COLO668 (cell line): ENCODE measurements around the gene OR6C6.
"Not testable (repeated sequence)": the region's sequence is repeated elsewhere in the genome, so short reads cannot be mapped to it uniquely, and the experiment has no call there.

Experiments used
- DNase-seq: peaks from one replicate; lab custom pipeline; 2025; ENCODE audit not compliant: unreplicated experiment; lab: John Stamatoyannopoulos, UW

OR6C6 gene

DNA sequence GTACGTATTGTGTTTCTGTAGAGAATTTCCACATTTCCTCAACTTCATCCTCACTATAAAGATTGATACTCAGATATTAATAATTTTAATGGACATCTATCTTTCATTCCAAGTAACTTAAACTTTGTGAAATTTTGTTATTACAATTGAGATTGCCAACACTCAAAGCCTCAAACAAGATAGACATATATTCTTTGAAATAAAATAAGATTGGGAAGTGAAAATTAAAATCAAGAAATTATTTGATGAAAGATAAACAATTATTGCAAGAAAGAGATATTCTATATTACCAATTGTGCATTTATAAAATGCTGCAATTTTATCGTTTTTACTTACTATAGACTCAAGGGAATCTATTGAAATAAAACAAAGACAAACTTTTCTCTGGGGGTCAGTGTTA lies at the start of gene OR6C6:
Gene OR6C6 (minus strand): TSS at position 101 of the 400 bp plus-strand sequence. CDS start 1,337 bp downstream, outside the sequence.
- no peak for DNase-seq

GRCh38 chr12:55336002-55336401 lies 39.6 kb upstream of the OR6C6 start:
- no peak for DNase-seq

- no peak for DNase-seq
These were observed 34.1 kb upstream of the OR6C6 start, which contains the start of gene OR6C3 for GRCh38 chr12:55330446-55330845. Gene OR6C3 (plus strand): TSS chr12:55330746. CDS start chr12:55331701, 955 bp downstream.

DNA sequence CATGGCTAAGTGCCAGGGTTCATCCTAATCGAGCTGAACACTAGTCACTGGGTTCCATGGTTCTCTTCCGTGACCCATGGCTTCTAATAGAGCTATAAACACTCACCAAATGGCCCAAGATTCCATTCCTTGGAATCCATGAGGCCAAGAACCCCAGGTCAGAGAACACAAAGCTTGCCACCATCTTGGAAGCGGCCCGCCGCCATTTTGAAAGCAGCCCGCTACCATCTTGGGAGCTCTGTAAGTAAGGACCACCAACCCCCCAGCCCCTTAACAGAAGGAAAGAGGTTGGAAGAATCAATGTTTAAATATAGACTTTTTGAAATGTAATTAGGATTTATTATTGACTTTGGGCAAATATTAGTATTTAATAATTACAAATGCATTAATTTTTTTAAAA lies 29.4 kb upstream of the OR6C6 start:
- not testable (repeated sequence) for DNase-seq

GRCh38 chr12:55320201-55320600 lies 23.8 kb upstream of the OR6C6 start:
- no peak for DNase-seq

DNA sequence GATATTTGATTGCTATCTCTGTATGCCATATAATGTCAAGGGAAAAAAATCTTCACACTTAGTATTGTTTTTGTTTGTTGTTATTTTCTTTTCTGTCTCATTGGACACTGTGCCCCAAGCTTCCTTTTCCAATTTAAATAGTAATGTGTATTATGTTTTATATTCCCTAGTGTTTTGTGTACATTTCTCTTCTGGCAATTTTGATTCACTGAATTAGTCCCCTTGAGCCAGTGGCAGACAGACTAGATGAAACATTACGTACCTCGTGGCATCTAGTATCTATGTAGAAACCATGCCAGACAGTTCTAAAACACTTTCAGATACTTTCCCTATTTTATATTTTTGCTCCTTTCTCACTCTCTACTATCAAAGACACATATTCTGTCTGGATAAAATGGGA lies 17.7 kb upstream of the OR6C6 start, which contains the start of gene OR6C1:
Gene OR6C1 (plus strand): TSS at position 301 of the 400 bp plus-strand sequence. CDS start 6,257 bp downstream, outside the sequence.
- DNase-seq = no peak

DNA sequence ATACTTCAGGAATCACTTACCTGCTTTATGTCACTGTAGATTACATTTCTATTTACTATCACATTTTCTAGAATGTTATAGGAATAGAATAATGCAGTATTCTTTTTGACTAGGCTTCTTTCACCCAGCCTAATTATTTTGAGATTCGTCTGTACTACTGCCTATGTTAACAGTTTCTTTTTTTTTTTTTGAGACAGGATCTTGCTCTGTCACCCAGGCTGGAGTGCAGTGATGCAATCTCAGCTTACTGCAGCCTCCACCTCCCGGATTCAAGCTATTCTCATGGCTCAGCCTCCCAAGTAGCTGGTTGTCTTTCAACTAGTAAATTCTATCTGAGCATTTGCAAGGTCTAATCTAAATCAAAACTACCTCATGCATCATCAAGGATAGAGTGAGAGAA lies 6.4 kb downstream of the OR6C6 start:
- DNase-seq = no peak

- DNase-seq = no peak
These were observed 15.4 kb downstream of the OR6C6 start for GRCh38 chr12:55280991-55281390.

DNA sequence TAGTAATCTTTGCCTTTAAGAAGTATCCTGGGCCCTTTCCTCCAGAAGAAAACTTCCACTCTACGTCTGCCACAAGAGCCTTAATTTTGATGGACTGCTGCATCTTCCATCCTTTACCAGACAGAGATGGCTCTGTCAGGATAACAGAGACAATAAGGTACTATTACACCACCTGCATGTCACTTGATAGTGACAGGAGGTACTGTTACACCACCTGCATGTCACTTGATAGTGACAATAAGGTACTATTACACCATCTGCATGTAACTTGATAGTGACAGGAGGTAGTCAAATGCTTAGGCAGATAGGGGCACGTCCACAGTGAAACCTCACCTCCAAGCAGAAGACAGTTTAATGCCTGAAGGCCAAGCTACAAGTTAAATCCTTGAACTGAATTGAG lies 38.1 kb downstream of the OR6C6 start:
- DNase-seq = no peak

- DNase-seq = no peak
These were observed 39.5 kb downstream of the OR6C6 start for GRCh38 chr12:55256831-55257230.

DNA sequence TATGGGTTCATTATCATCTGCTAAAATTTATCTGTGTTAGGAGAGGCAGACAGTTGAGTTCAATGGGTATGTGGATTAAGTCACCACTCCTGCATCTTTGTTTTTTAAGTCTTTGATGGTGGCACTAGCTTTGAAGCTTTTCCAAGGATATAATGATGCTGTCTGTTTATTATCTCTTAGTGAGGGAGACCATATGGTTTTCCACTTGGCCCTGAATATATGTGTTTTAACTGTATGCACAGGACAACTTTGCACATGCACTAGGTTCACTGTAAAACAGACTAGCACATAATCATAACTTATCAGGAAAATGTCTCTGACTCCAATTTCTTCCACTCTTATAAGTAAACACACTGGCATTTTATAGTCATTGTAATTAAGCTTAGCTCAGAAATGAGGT lies 43.1 kb downstream of the OR6C6 start:
- no peak for DNase-seq

GRCh38 chr12:55250944-55251343 lies 45.4 kb downstream of the OR6C6 start:
- DNase-seq = no peak

- DNase-seq = no peak
These were observed 50.2 kb downstream of the OR6C6 start for GRCh38 chr12:55246159-55246558.

- DNase-seq = no peak
These were observed 52.1 kb downstream of the OR6C6 start, which contains the start of gene OR6C74 for GRCh38 chr12:55244309-55244708. Gene OR6C74 (plus strand): TSS chr12:55244609. CDS start chr12:55247288, 2,679 bp downstream.
